HG03432 (cell line): Measurements from ENCODE around the gene ARHGAP15.
A peak's percentile ranks its signal among the peaks of the same experiment; 100 is the strongest.

Experiments
- ATAC-seq: cut with Tn5 transposase; IDR thresholded peaks from one replicate; pipeline ENCODE4 v1.9.1; 2021; ENCODE audit warnings: mild to moderate bottlenecking, moderate library complexity; ENCODE audit not compliant: unreplicated experiment

The ARHGAP15 gene

DNA sequence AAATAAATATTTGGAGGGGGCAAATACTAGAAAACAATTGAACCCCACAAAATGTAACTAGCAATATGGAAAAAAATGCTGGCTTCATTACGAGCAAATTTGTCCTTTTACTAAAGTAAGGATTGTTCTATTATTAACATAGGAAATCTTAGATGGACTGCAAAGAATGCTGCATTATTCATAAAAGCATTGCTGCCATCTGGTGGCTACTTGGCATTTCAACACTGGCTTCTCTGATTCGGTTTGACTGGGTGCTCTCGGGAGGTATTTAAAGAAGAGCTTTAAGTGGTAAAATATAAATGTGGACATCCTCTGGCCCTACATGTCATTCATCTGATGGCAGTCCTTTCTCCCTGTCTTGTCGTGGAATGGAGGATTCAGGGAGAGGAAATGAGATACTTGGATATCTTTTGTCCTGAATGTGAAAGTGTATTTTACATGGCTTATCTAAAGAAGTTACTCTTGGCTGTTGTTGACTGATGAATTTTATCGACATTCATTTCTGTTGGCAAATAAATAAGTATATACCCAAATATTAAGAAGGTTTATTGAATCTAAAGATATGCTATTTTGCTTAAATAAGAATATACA, 130.2 kb downstream of the ARHGAP15 start:
- ATAC-seq = peak; percentile 63

DNA sequence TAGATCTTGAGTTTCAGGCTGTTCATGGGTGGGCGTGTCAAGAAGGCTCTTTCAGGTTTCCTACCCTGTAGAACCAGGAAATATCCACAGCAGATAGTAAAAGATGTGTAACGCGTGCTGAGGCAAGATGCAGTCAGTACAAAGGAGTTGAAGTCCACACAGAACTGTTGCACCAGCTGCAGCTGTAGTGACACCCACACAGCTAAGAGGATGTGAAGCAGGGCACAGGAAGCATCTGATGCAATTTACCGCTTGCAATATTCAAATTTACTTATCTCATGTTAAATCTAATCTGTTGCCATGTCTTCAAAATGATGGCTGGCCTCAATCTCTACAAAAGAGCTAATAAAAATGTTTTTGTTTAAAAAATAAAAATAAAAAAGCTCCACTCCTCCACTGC, 132.8 kb downstream of the ARHGAP15 start:
- ATAC-seq = peak; percentile 65

DNA sequence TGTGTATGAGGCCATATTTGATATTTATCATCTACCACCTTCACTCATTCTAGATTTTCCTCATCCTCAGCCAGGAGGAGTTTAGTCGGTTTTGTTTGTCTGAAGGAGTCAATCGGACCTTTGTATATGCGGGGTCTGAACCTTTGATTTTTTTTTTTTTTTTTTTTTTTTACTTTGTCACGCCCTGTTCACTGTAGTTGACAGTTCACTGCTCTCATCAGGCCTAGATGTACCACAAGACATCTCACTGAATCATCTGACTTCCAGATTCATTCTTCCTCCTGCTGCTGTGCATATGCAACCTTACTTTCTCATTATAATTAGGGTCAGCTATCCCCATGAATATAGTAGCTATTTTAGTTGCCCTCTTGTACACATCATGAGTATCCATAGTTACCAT, 133.2 kb downstream of the ARHGAP15 start:
- no peak for ATAC-seq

GRCh38 chr2:143263066-143263625, 133.9 kb downstream of the ARHGAP15 start:
- ATAC-seq = no peak

GRCh38 chr2:143264851-143265250, 135.6 kb downstream of the ARHGAP15 start:
- no peak for ATAC-seq

- no peak for ATAC-seq
Measured at GRCh38 chr2:143279672-143280071, 150.5 kb downstream of the ARHGAP15 start.

DNA sequence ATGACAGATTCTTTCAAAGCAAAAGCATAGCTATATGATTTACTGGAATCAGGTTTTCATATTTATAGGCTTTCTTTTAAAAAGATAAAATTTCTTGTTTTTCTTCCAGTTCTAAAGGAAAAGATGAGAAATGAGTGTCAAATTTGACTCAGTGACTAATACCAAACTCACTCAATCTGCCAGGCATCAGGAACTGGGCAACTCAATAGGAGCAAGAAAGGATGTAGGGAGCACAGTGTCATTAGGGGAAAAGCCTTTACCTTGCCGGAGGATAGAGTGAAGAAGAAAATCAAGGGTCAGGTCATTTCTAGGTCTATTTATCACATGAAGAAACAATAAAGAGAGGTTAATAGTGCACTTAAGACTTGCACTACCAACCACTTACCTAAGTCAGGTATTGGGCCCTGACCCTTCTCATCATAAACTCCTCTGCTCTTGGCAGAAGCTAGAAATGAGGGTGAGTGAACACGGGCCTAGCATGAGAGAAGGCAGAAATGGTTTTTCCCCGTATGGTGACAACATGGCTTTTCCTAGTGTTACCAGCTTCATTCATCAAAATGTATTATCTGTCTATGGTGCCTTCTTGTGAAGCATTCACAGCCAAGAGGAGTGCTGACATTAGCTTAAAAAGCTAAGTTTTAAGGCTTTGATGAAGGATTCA, 151.0 kb downstream of the ARHGAP15 start:
- ATAC-seq = no peak

DNA sequence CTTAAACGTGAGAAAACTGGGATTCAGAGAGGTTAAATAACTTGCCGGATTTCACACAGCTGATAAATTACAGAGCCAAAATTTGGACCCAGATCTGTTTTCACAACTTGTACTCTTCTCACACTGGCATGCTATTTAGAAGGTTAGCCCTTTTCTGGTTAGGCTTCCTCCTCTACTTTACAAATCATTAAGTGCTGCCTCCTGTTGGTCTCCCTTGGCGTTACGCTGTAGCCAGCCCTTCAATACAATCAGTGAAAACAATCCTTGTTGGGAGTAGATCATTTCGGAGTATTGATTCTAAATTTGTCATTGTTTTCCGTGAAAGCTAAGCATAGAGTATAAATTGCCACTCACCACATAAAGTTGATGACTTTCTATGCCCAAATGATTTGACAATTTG, 153.5 kb downstream of the ARHGAP15 start:
- ATAC-seq = no peak

DNA sequence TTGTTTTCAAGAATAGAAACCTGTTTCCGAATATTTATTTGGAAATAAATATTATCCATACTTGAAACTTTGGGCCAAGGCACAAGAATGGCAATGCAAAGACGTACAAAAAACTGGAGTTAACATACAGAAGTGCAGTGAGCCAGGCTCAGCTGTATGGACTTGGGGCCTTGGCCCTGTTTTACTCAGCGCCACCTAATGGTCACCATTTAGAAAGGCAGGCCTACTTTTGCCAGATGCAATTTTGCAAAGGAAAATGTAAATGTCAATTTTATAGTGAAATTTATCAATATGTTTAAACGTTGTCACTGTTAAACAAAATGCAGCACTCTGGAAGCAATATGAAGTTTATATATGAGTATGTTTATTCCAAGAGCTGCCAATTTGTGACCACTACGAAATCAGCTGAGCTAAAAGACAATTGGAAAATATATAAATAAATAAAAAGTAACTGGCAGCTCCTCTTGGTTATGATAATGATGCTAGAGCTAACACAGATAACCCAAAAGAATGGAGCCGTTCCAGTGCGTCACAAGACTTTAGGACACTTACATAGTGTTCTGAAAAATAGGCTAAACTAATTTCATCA, 155.0 kb downstream of the ARHGAP15 start:
- peak; percentile 80 for ATAC-seq

- ATAC-seq = no peak
Measured at GRCh38 chr2:143289025-143289424, 159.8 kb downstream of the ARHGAP15 start.

DNA sequence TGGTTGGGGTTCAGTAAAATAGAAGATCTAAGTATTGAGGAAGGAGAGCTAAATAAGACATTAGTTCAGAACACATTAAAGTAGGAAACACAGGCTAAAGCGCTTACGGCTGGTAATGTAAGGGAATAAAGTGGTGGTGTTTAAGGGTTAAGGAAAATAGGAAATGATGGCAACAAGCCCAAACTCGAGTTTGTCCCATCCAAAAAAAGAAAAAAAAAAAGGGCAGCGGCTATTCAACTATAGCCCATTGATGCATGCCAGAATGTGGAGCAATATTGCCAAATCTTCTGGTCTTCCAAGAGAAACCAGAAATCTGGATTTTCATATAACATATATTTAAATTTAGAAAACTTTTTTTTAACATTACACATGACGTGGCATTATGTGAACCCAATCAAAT, 161.0 kb downstream of the ARHGAP15 start:
- ATAC-seq = no peak

DNA sequence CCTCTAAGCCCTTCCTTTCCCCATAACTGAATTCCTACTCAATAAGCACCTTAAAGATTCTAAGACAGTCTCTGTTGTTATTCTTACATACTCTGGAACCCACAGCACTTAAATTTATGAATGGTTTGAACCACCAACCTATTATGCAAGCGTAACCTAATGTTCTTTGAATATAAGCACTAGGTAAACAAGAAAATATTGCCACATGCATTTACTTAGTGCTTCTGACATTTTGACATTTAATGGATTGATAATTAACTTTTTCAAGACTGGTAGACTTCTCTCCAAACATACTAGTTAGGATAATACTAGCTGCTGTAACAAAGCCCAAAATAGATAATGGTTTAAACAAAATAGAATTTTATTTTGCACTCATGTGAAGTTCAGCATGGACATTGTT, 164.8 kb downstream of the ARHGAP15 start:
- ATAC-seq = no peak

DNA sequence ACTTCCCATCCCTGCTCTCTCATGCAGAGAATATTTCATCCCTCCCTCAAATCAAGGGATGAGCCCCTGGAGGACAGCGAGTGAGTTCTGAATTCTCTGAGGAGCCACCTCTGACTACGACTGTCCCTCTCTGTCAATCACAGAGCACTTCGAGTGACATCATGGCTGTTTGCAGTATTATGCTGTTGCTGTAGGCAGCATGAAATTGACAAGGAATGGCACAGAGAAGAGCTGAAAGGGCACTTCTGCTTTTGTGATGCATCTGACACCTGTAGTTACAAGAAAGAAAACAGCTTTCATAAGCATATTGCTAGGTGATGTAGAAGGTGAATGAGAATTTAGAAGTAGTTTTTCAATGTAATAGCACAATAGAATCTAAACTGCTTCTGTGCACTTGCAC, 166.9 kb downstream of the ARHGAP15 start:
- no peak for ATAC-seq

DNA sequence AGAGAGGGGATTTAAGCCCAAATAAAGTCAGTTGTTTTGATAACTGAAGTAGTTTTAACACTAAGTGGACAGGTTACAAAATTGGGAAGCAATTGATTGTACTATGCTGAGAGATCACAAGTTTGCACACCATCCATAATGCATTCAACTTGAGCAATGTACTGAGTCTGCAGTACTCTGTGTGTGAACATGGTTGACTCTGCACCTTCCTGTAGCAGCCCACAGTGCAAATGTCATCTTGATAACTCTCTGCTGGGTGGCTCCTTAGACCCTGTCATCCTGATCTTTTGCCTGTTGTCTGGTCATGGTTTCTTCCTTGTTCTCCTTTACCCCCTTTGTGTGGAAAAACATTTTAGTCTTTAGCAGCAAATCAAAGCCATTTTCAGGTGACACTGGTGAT, 168.0 kb downstream of the ARHGAP15 start:
- no peak for ATAC-seq

- no peak for ATAC-seq
Measured at GRCh38 chr2:143300536-143300935, 171.3 kb downstream of the ARHGAP15 start.

GRCh38 chr2:143311426-143311825, 182.2 kb downstream of the ARHGAP15 start:
- ATAC-seq = no peak

GRCh38 chr2:143312441-143312840, 183.2 kb downstream of the ARHGAP15 start:
- no peak for ATAC-seq

- ATAC-seq = no peak
Measured at GRCh38 chr2:143313861-143314260, 184.6 kb downstream of the ARHGAP15 start.

- no peak for ATAC-seq
Measured at GRCh38 chr2:143321994-143322393, 192.8 kb downstream of the ARHGAP15 start.

- ATAC-seq = no peak
Measured at GRCh38 chr2:143329288-143329687, 200.1 kb downstream of the ARHGAP15 start.

- no peak for ATAC-seq
Measured at GRCh38 chr2:143333168-143333791, 204.1 kb downstream of the ARHGAP15 start.

DNA sequence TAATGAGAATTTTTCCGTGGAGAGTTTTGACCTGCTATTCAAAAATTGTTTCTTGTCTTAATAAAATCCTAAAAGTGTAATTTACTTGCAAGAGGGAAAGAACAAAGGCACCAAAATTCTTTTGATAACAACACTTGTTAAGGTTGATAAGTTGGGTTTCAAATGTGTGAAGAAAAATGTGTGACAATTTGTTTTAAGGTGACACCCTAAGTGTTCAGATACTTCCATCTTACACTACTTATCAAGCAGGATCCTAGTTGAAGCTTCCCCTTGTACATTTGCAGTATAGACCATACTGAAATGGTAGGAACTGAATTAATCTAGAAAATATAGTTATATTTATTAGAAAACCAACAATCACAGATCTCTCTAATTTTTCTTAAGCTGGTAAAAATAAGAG, 204.6 kb downstream of the ARHGAP15 start:
- no peak for ATAC-seq
